WTC11 (cell line): ENCODE results near the gene LIPI.

Experiments used
- CBFB ChIP-seq: sonication (generic); formaldehyde crosslinking; IDR thresholded peaks from 2 replicates; pipeline ENCODE4 v1.8.1; 2022; ENCODE audit warnings: mild to moderate bottlenecking, low read depth, missing genetic modification reagents
- CREB1 ChIP-seq: sonication (generic); formaldehyde crosslinking; IDR thresholded peaks from 2 replicates; pipeline ENCODE4 v1.8.0; 2023; ENCODE audit warnings: mild to moderate bottlenecking, missing genetic modification reagents
- CTCF ChIP-seq: fragments of 200-600 bp; IDR thresholded peaks from 2 replicates; pipeline ENCODE4 v1.8.0; 2022; ENCODE audit warnings: antibody characterized with exemption
- FOXK1 ChIP-seq: sonication (generic); formaldehyde crosslinking; IDR thresholded peaks from 2 replicates; pipeline ENCODE4 v1.8.0; 2022; ENCODE audit warnings: mild to moderate bottlenecking, moderate library complexity, missing genetic modification reagents
- FOXP4 ChIP-seq: sonication (generic); formaldehyde crosslinking; IDR thresholded peaks from 2 replicates; pipeline ENCODE4 v1.8.0; 2022; ENCODE audit warnings: mild to moderate bottlenecking, missing genetic modification reagents
- MAX ChIP-seq: sonication (generic); formaldehyde crosslinking; IDR thresholded peaks from 2 replicates; pipeline ENCODE4 v1.8.0; 2022; ENCODE audit warnings: mild to moderate bottlenecking, missing genetic modification reagents
- NR2C2 ChIP-seq: sonication (generic); formaldehyde crosslinking; IDR thresholded peaks from 2 replicates; pipeline ENCODE4 v1.8.0; 2022; ENCODE audit warnings: mild to moderate bottlenecking, missing genetic modification reagents
- PRDM15 ChIP-seq: sonication (generic); formaldehyde crosslinking; IDR thresholded peaks from 2 replicates; pipeline ENCODE4 v1.8.0; 2022; ENCODE audit warnings: missing genetic modification reagents
- TCF7 ChIP-seq: sonication (generic); formaldehyde crosslinking; IDR thresholded peaks from 2 replicates; pipeline ENCODE4 v1.8.0; 2022; ENCODE audit warnings: mild to moderate bottlenecking, low read depth, missing genetic modification reagents, moderate library complexity
- ZBTB21 ChIP-seq: sonication (generic); formaldehyde crosslinking; IDR thresholded peaks from 2 replicates; pipeline ENCODE4 v1.8.1; 2023; ENCODE audit warnings: mild to moderate bottlenecking, missing genetic modification reagents, borderline replicate concordance

GRCh38 chr21:14096577-14096976, 114.2 kb downstream of the LIPI start:
- TF ChIP-seq CTCF (no peak), ZBTB21 (CRISPR knock-in tag) (no peak), MAX (CRISPR knock-in tag) (no peak), CBFB (CRISPR knock-in tag) (no peak), FOXP4 (CRISPR knock-in tag) (no peak), PRDM15 (CRISPR knock-in tag) (no peak), CREB1 (CRISPR knock-in tag) (no peak), TCF7 (CRISPR knock-in tag) (no peak), FOXK1 (CRISPR knock-in tag) (no peak), NR2C2 (CRISPR knock-in tag) (no peak)
